ENCODE results near the gene PRKN. TPM values are rescaled to one million over a fixed set of nuclear protein-coding genes. Genes with fewer than 3 reads are reported as not detected.

Gene PRKN
- total and polyA plus RNA-seq, 2 experiments from 2014 or later: 0.10 to 0.84 TPM

DNA sequence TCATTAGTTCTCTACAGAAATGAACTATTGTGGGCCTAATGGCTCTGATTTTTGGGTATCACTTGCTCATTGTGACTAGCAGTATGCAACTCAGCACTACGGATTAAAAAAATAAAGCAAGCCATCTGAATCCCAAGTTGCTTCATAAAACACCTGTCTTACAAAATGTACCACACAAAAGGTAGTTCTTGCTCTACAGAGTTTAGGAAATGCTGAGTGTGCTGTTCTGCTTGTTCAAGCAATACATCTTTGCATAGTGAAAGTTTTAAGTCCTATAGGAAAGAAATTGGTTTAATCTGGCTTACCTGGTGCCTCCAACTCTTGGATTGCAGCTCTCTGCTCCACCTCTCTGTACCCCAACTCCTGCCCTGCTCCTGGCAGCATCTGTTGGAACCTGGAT, 1187.0 kb downstream of the PRKN start:
- Mint-ChIP-seq H3K36me3 (ENCODE audit: low read depth) (no peaks in the 10 kb centered on the region), H3K27ac (no peak overlapping the region), H3K4me3 (no peak overlapping the region), H3K27me3 (ENCODE audit: insufficient read depth, low read depth, poor library complexity) (no peaks in the 10 kb centered on the region), H3K4me1 (no peaks in the 10 kb centered on the region), H3K9me3 (no peaks in the 10 kb centered on the region)
- H3K27ac ChIP-seq (ENCODE audit: low read depth): no peak overlapping the region
- H2AFZ ChIP-seq: no peak overlapping the region
- no peaks in the 10 kb centered on the region for H4K20me1 ChIP-seq (replicated peaks; ENCODE audit: insufficient read depth)
- H3K27me3 ChIP-seq (ENCODE audit: insufficient read depth): no peaks in the 10 kb centered on the region
- TF ChIP-seq CREB1 (CRISPR knock-in tag; IDR thresholded peaks at IDR 0.05; ENCODE audit: low read depth): no peak
- no peaks in the 10 kb centered on the region for H3K9me2 ChIP-seq (ENCODE audit: insufficient read depth)
- H3K4me2 ChIP-seq: no peak overlapping the region
- no peaks in the 10 kb centered on the region for H3K79me2 ChIP-seq (replicated peaks; ENCODE audit: insufficient read depth)
- H3K36me3 ChIP-seq (ENCODE audit: insufficient read depth): no peaks in the 10 kb centered on the region
- H3K4me3 ChIP-seq: no peak overlapping the region
- ATAC-seq: no peak
- H3F3A ChIP-seq (replicated peaks; ENCODE audit: low read depth): no peaks in the 10 kb centered on the region
- 0 out of 2 replicates have a peak, but pooled peaks cover 3% of the 10 kb centered on the region for H3K4me1 ChIP-seq (ENCODE audit: insufficient read depth)
- no peak for DNase-seq (ENCODE audit: low spot score)

DNA sequence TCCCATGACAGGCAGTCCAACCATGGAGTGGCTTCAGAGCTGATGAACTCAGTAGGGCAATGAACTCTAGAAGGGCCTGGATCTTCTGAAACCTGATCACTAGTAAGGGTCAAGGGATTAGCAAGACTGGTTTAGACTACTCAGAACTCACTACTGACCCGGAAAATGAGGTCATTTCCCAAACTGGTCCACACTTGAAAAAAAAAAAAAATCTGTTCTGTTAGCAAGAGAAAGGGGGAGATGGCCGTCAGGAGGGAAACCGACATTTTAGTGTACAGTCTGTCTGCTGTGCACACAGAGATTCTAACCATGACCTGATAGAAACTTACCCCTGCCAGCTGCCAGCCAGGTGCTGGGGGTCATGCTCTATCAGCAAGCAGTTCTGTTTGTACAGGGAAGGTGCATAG, 1191.3 kb downstream of the PRKN start:
- H3K4me1 Mint-ChIP-seq: no peaks in the 10 kb centered on the region
- DNase-seq (ENCODE audit: low spot score): no peak

More for the DNA sequence above, 1191.3 kb downstream of the PRKN start:
- H3K9me2 ChIP-seq (ENCODE audit: insufficient read depth): no peaks in the 10 kb centered on the region
- Mint-ChIP-seq H3K9me3 (no peaks in the 10 kb centered on the region), H3K27ac (no peak overlapping the region), H3K27me3 (ENCODE audit: insufficient read depth, low read depth, poor library complexity) (no peaks in the 10 kb centered on the region), H3K36me3 (ENCODE audit: low read depth) (no peaks in the 10 kb centered on the region), H3K4me3 (no peak overlapping the region)
- H3K27ac ChIP-seq (ENCODE audit: low read depth): no peak overlapping the region
- no peak overlapping the region for H2AFZ ChIP-seq
- no peaks in the 10 kb centered on the region for H4K20me1 ChIP-seq (replicated peaks; ENCODE audit: insufficient read depth)
- 0 out of 2 replicates have a peak, but pooled peaks cover 3% of the 10 kb centered on the region for H3K4me1 ChIP-seq (ENCODE audit: insufficient read depth)
- no peak overlapping the region for H3K4me2 ChIP-seq
- no peak for ATAC-seq
- no peaks in the 10 kb centered on the region for H3F3A ChIP-seq (replicated peaks; ENCODE audit: low read depth)
- no peak for TF ChIP-seq NANOG (IDR thresholded peaks at IDR 0.05; ENCODE audit: borderline replicate concordance)
- TF ChIP-seq EZH2 (IDR thresholded peaks at IDR 0.05; ENCODE audit: low read depth, unreplicated experiment): no peak
- TF ChIP-seq EZH2phosphoT487 (IDR thresholded peaks at IDR 0.05; ENCODE audit: unreplicated experiment): no peak
- TF ChIP-seq, protein P1, sequence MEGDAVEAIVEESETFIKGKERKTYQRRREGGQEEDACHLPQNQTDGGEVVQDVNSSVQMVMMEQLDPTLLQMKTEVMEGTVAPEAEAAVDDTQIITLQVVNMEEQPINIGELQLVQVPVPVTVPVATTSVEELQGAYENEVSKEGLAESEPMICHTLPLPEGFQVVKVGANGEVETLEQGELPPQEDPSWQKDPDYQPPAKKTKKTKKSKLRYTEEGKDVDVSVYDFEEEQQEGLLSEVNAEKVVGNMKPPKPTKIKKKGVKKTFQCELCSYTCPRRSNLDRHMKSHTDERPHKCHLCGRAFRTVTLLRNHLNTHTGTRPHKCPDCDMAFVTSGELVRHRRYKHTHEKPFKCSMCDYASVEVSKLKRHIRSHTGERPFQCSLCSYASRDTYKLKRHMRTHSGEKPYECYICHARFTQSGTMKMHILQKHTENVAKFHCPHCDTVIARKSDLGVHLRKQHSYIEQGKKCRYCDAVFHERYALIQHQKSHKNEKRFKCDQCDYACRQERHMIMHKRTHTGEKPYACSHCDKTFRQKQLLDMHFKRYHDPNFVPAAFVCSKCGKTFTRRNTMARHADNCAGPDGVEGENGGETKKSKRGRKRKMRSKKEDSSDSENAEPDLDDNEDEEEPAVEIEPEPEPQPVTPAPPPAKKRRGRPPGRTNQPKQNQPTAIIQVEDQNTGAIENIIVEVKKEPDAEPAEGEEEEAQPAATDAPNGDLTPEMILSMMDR (conservative IDR thresholded peaks at IDR 0.05; ENCODE audit: low read depth in 2 of 2): no peak
- no peak for TF ChIP-seq ZNF331 (CRISPR knock-in tag; IDR thresholded peaks at IDR 0.05; ENCODE audit: low read depth)
- TF ChIP-seq ZNF114 (CRISPR knock-in tag; IDR thresholded peaks at IDR 0.05): no peak
- TF ChIP-seq, protein P2, sequence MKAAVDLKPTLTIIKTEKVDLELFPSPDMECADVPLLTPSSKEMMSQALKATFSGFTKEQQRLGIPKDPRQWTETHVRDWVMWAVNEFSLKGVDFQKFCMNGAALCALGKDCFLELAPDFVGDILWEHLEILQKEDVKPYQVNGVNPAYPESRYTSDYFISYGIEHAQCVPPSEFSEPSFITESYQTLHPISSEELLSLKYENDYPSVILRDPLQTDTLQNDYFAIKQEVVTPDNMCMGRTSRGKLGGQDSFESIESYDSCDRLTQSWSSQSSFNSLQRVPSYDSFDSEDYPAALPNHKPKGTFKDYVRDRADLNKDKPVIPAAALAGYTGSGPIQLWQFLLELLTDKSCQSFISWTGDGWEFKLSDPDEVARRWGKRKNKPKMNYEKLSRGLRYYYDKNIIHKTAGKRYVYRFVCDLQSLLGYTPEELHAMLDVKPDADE (IDR thresholded peaks at IDR 0.05): no peak
- TF ChIP-seq, protein P3, sequence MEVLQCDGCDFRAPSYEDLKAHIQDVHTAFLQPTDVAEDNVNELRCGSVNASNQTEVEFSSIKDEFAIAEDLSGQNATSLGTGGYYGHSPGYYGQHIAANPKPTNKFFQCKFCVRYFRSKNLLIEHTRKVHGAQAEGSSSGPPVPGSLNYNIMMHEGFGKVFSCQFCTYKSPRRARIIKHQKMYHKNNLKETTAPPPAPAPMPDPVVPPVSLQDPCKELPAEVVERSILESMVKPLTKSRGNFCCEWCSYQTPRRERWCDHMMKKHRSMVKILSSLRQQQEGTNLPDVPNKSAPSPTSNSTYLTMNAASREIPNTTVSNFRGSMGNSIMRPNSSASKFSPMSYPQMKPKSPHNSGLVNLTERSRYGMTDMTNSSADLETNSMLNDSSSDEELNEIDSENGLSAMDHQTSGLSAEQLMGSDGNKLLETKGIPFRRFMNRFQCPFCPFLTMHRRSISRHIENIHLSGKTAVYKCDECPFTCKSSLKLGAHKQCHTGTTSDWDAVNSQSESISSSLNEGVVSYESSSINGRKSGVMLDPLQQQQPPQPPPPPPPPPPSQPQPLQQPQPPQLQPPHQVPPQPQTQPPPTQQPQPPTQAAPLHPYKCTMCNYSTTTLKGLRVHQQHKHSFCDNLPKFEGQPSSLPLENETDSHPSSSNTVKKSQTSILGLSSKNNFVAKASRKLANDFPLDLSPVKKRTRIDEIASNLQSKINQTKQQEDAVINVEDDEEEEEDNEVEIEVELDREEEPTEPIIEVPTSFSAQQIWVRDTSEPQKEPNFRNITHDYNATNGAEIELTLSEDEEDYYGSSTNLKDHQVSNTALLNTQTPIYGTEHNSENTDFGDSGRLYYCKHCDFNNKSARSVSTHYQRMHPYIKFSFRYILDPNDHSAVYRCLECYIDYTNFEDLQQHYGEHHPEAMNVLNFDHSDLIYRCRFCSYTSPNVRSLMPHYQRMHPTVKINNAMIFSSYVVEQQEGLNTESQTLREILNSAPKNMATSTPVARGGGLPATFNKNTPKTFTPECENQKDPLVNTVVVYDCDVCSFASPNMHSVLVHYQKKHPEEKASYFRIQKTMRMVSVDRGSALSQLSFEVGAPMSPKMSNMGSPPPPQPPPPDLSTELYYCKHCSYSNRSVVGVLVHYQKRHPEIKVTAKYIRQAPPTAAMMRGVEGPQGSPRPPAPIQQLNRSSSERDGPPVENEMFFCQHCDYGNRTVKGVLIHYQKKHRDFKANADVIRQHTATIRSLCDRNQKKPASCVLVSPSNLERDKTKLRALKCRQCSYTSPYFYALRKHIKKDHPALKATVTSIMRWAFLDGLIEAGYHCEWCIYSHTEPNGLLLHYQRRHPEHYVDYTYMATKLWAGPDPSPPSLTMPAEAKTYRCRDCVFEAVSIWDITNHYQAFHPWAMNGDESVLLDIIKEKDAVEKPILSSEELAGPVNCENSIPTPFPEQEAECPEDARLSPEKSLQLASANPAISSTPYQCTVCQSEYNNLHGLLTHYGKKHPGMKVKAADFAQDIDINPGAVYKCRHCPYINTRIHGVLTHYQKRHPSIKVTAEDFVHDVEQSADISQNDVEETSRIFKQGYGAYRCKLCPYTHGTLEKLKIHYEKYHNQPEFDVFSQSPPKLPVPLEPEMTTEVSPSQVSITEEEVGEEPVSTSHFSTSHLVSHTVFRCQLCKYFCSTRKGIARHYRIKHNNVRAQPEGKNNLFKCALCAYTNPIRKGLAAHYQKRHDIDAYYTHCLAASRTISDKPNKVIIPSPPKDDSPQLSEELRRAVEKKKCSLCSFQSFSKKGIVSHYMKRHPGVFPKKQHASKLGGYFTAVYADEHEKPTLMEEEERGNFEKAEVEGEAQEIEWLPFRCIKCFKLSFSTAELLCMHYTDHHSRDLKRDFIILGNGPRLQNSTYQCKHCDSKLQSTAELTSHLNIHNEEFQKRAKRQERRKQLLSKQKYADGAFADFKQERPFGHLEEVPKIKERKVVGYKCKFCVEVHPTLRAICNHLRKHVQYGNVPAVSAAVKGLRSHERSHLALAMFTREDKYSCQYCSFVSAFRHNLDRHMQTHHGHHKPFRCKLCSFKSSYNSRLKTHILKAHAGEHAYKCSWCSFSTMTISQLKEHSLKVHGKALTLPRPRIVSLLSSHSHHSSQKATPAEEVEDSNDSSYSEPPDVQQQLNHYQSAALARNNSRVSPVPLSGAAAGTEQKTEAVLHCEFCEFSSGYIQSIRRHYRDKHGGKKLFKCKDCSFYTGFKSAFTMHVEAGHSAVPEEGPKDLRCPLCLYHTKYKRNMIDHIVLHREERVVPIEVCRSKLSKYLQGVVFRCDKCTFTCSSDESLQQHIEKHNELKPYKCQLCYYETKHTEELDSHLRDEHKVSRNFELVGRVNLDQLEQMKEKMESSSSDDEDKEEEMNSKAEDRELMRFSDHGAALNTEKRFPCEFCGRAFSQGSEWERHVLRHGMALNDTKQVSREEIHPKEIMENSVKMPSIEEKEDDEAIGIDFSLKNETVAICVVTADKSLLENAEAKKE (CRISPR knock-in tag; IDR thresholded peaks at IDR 0.05): no peak
- no peak for TF ChIP-seq JUNB (IDR thresholded peaks at IDR 0.05; ENCODE audit: unreplicated experiment)
- no peak overlapping the region for H3K4me3 ChIP-seq
- no peaks in the 10 kb centered on the region for H3K27me3 ChIP-seq (ENCODE audit: insufficient read depth)
- no peaks in the 10 kb centered on the region for H3K36me3 ChIP-seq (ENCODE audit: insufficient read depth)
- H3K79me2 ChIP-seq (replicated peaks; ENCODE audit: insufficient read depth): no peaks in the 10 kb centered on the region

All from GM23338 (cell line).